Eye (tissue), 1 donor: ENCODE results near the gene FAM83C.
"Not testable (repeated sequence)": the region's sequence is repeated elsewhere in the genome, so short reads cannot be mapped to it uniquely, and the experiment has no call there.

Experiments used
- DNase-seq: peaks from one replicate; pipeline ENCODE4 v3.0.0-alpha.2; 2015

Gene FAM83C

DNA sequence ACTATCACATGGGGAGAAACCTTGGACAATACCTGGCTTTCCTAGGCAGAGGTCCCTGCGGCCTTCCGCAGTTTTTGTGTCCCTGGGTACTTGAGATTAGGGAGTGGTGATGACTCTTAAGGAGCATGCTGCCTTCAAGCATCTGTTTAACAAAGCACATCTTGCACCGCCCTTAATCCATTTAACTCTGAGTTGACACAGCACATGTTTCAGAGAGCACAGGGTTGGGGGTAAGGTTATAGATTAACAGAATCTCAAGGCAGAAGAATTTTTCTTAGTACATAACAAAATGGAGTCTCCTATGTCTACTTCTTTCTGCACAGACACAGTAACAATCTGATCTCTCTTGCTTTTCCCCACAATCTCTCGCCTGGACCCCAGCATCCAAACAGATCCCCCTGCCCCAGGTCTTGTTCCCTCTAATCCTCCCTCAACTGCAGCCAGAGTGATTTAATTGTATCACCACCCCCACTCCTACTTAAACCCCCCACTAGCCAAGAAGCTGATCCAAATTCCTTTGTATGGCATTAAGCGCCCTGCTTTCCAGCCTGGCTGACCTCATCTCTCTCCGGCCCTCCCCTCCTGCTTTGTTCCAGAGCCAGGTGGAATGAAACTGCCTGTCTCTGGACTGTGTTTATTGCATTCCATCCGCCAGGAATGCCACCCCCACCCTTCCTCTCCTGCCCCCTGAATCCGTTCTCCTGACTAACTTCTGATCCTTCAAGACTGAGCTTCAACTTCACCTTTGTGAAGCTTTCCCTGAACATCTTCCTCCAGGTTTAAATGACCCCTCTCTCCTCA, 29.3 kb downstream of the FAM83C start:
- peak; percentile 74 for DNase-seq

DNA sequence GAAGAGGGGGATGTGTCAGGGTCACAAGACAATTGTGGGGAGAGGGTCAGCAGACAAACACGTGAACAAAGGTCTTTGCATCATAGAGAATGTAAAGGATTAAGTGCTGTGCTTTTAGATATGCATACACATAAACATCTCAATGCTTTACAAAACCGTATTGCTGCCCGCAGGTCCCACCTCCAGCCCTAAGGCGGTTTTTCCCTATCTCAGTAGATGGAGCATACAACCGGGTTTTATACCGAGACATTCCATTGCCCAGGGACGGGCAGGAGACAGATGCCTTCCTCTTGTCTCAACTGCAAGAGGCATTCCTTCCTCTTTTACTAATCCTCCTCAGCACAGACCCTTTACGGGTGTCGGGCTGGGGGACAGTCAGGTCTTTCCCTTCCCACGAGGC, 29.9 kb downstream of the FAM83C start:
- DNase-seq = not testable (repeated sequence)

- no peak for DNase-seq
Measured at GRCh38 chr20:35260426-35260825, 31.8 kb downstream of the FAM83C start.

GRCh38 chr20:35257175-35257909, 34.9 kb downstream of the FAM83C start:
- no peak for DNase-seq

DNA sequence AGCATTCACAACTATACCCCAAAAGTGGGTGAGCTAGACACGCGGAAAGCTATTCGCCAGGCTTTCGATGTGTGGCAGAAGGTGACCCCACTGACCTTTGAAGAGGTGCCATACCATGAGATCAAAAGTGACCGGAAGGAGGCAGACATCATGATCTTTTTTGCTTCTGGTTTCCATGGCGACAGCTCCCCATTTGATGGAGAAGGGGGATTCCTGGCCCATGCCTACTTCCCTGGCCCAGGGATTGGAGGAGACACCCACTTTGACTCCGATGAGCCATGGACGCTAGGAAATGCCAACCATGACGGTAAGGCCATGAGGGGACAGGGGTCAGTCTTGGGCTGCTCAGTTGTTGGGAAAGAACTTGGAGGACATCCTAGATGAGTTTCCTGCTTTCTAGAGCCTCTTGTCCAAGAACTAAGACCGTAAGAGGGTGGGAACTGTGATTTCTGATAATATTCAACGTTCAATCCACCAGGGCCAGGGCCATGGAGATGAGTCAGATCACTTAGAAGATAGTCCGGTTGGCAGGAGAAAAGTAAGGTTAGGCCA, 37.7 kb downstream of the FAM83C start:
- no peak for DNase-seq

DNA sequence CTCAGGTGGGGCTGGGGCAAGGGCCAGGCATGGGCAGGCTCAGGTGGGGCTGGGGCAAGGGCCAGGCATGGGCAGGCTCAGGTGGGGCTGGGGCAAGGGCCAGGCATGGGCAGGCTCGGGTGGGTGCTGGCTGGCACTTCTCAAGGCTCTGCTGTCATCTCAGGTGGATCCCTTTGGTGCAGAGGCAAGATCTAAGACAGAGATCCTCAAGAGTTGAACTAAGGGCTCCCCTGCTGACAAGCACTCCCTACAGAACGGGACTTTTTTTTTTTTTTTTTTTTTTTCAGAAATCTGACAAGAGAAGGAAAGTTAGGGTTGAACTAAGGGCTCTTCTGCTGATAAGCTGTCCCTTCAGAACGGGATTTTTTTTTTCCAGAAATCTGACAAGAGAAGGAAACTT, 39.2 kb downstream of the FAM83C start:
- no peak for DNase-seq

DNA sequence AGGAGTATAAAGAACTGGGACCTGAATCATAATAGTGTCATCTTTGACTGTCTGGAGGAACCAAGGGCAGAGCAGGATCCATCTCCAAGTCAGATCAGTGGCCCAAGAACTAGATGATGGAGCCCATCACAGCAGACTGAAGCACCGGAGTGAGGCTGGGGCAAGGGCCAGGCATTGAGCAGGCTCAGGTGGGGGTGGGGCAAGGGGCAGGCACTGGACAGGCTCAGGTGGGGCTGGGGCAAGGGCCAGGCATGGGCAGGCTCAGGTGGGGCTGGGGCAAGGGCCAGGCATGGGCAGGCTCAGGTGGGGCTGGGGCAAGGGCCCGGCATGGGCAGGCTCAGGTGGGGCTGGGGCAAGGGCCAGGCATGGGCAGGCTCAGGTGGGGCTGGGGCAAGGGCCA, 39.6 kb downstream of the FAM83C start:
- not testable (repeated sequence) for DNase-seq

DNA sequence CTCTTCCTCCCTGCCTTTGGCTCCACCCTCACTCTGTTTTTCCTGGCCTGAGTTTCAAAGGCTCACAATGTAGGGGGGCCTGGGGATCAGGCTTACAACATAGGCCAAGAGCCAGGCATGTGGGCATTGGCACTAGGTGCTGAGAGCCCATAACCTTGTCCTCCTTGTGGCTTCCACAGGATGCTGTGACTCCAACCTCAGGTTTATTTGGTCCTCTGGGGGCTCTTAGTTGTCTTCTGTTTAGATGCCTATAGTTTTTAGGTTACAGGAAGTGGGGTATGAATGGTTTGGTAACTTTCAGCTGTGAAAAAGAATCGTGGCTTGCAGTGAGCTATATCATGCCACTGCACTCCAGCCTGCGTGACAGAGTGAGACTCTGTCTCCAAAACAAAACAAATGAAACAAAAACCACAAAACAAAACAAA, 40.2 kb downstream of the FAM83C start:
- no peak for DNase-seq

DNA sequence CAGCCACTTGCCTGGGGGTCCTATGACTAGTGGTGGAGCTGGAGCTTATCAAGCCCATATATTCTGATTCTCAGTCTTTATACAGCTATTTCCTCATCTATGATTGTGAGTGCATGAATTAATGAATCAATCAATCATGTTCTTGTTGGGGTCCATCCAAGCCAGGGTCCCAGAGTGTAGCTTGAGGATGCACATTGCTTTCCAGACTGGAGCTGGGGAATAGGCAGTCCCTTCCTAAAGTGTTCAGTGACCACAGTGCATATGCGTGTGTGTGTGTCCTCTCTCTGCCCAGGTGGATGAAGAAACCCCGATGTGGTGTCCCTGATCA, 40.6 kb downstream of the FAM83C start:
- no peak for DNase-seq

- DNase-seq = no peak
Measured at GRCh38 chr20:35248641-35249475, 43.4 kb downstream of the FAM83C start.

DNA sequence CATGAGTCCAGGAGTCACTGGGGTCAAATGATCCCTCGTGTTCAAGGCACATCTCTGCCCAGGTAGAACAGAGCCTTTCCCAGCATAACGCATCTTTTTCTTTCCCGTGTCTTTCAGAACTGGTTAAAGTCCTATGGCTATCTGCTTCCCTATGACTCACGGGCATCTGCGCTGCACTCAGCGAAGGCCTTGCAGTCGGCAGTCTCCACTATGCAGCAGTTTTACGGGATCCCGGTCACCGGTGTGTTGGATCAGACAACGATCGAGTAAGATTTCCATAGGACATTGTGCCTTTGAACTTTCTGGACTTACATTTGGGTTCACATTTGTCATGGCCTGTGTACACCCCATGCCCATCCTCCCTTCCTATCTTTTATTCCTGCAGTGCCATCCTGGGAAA, 45.5 kb downstream of the FAM83C start:
- no peak for DNase-seq

GRCh38 chr20:35243986-35244385, 48.2 kb downstream of the FAM83C start:
- DNase-seq = no peak

GRCh38 chr20:35243317-35243716, 48.9 kb downstream of the FAM83C start:
- no peak for DNase-seq

GRCh38 chr20:35240811-35241293, 51.4 kb downstream of the FAM83C start:
- no peak for DNase-seq

DNA sequence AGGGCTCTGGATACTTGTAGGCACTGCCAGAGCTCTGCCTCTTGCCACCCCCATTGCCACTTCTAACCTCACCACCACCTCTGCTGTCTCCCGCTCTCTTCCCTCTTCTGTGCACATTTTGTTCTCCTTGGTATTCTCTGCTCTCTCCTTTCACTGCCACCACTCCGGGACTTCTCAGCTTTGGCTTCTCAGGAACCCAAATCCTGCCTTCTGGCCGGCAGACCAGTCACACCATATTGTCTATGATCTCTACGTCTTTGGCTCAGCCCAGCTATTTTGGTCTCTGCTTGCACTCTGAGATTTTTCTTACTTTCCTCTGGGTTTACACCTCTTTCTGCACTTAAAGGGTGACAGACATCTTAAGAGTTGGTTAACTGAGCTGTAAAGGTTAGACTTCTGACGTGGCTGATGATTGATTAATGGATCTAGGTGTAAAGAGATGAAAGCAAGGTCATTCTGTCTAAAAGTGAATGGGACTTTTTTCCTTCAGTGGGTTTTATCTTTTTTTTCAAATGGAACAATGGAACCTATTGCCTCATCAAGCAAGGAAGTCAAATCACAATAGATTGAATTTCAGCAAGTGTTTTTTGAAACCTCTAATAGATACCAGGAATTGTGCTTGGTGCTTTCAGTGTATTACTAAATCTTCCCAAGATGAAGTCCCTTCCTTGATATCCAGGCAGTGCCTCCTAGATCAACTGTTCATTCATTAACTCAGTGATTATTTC, 52.0 kb downstream of the FAM83C start:
- DNase-seq = no peak

- no peak for DNase-seq
Measured at GRCh38 chr20:35238735-35239134, 53.5 kb downstream of the FAM83C start.

- no peak for DNase-seq
Measured at GRCh38 chr20:35238170-35238569, 54.1 kb downstream of the FAM83C start.

- no peak for DNase-seq
Measured at GRCh38 chr20:35237486-35237885, 54.7 kb downstream of the FAM83C start.

DNA sequence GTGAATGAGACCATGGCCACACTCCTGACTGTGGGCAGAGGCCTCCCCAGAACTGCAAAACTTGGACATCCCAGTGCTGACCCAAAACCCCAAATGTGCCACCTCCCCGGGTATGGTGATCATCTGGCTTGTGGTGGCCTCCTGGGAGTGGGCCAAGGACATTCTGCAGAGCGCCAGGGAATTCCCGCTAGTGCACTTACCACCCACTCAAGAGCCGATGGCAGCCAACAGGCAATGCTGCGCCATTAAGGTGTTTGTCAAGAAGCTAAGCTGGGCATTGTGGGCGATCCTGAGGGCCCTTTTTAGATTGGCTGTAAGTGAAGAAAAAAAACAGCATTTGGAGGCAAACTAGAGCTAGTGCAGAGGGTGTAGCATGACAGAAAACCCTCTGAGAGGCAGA, 56.3 kb downstream of the FAM83C start:
- no peak for DNase-seq
